ENCODE results near the gene COG5.

The COG5 gene

DNA sequence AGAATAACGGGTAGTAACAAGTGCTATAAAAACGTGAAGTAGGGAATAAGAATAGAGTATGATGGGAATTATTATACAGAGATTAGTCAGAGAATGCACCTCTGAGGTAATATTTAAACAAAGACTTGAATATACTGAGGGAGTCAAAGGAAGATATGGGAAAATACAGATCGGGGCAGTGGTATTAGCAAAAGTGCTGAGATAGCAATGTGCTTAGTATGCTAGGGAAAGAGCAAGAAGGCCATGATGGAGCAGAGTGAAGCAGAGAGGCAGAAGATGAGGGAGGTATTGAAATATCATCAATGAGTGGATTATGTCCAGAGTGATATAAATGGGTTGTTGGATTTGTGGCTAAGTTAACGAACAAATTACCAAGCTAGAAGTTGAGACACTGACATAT is 190.4 kb downstream of the COG5 start:
- TF ChIP-seq, protein P1, sequence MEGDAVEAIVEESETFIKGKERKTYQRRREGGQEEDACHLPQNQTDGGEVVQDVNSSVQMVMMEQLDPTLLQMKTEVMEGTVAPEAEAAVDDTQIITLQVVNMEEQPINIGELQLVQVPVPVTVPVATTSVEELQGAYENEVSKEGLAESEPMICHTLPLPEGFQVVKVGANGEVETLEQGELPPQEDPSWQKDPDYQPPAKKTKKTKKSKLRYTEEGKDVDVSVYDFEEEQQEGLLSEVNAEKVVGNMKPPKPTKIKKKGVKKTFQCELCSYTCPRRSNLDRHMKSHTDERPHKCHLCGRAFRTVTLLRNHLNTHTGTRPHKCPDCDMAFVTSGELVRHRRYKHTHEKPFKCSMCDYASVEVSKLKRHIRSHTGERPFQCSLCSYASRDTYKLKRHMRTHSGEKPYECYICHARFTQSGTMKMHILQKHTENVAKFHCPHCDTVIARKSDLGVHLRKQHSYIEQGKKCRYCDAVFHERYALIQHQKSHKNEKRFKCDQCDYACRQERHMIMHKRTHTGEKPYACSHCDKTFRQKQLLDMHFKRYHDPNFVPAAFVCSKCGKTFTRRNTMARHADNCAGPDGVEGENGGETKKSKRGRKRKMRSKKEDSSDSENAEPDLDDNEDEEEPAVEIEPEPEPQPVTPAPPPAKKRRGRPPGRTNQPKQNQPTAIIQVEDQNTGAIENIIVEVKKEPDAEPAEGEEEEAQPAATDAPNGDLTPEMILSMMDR (IDR thresholded peaks at IDR 0.05) = no peak

DNA sequence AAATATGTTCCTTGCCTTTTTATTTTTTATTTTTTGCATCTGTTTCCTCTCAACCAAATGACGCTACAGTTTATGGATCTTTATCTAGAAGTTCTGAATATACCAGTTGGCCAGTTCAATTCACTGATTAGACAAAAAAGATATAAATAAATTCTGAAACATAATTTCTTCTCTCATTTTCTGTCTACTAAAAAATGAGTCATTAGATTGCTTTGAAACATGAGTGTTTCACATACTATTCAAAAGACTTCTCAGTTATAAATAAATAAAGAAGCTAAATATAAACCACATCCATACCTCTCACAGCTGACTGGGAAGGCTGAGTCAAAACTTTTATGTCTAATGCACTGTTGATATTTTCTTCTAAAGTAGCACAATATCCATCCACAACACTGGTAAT is 191.4 kb downstream of the COG5 start:
- TF ChIP-seq, protein P1 (IDR thresholded peaks at IDR 0.05) = no peak

DNA sequence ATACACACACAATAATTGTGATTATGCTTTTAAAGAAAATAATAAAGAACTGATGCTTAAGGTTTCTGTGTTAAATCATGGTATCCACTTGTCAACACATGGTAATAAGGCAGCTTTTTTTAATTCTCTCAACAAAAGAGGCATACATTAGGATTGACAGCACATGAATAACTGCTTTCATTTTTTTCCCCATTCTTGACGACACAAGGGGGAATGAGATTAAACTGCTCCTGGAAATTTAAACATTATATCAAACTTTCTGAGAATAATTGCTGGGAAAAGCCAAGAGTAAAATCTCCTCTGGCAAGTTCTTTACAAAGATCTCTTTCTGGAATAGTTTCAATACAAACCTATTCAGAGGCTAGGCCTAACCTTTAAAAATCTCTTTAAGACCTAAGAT is 192.9 kb downstream of the COG5 start:
- TF ChIP-seq, protein P1 (IDR thresholded peaks at IDR 0.05) = no peak

DNA sequence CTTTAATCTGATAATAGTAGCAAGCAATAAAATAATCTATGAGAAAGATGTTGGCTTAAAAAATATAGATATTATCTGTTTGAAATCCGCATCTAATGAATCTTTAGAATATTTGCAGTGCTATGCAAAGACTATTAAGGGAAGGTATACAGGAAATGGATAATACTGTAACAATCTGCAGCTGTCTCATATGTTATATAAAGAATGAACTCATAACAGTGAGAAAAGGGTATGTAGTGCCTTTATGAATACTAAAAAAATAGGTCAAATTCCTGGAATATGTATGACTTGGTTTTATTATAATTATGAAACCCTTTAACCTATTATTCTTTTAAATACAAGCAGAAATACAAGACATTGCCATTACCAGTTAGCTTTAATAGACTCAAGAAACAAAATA is 198.9 kb downstream of the COG5 start:
- TF ChIP-seq, protein P1 (IDR thresholded peaks at IDR 0.05) = no peak

DNA sequence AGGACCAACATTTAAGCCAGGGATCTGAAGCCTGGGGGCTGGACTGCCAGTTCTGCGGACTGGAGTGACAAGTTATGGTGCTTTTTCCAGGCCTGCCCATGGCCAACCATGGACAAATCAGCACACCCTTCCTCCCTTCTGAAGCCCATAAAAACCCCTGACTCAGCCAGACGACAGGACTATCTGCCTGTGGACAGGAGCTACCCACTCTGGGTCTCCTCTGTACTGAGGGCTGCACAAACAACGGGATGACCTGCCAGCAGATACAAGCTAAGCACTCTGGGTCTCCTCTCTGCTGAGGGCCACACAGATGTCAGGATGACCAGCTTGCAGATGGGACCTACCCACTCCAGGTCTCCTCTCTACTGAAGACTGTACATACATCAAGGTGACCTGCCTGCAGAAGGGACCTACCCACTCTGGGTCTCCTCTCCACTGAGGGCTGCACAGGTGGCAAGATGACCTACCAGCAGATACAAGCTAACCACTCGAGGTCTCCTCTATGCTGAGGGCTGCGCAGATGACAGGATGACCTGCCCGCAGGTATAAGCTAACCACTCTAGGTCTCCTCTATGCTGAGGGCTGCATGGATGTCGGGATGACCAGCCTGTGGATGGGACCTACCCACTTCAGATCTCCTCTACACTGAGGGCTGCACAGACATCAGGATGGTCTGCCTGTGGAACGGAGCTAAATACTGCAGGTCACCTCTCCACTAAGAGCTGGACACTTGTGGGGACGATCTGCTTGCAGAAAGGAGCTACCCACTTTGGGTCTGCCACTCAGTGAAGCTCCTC is 204.0 kb downstream of the COG5 start:
- TF ChIP-seq, protein P1 (IDR thresholded peaks at IDR 0.05) = no peak

DNA sequence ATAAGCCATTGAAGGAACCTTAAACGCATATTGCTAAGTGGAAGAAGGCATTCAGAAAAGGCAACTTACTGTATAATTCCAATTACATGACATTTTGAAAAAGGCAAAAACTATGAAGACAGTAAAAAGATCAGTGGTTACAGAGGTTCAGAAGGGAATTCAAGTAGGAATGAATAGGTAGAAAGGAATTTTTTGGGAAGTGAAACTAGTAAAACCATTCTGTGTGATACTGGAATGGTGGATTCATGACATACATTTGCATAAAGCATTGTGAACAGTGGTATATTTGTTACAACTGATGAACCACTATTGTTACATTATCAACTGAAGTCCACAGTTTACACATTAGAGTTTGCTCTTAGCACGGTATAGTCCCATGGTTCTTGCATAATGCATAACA is 208.1 kb downstream of the COG5 start:
- TF ChIP-seq, protein P1 (IDR thresholded peaks at IDR 0.05) = no peak

DNA sequence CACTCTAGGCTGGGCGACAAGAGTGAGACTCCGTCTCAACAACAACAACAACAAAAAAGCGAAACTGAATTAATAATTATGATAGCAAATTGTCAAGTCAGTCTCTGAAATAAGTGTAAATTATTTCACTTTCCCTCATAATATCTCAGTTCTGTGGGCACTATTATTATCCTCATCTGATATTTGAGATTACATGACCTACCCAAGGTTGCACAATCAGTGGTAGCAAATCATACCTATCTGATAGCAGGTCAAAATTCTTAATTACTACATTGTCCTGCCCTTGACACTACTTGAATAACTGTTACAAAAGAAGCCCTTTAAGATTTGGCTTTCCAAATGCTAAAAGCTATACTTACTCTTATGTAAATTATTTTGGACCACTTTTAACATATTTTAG is 209.1 kb downstream of the COG5 start:
- TF ChIP-seq, protein P1 (IDR thresholded peaks at IDR 0.05) = no peak

DNA sequence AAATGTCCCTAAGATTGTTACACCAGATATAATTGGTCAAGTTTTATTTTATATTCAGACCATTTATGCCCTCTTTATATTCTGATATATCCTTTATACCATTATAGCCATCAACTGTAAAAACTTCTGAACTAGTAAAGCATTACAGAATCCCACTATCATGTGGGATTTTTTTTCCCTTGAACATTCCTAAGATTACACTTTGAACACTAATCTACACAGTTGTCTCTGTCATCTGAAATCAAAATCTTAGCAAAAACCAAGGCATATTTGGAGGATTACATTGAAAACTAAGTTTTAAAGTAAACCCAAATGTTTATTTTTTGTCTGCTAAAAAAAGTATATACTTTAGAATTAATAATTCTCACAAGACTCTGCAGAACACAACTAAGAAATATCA is 210.0 kb downstream of the COG5 start:
- TF ChIP-seq, protein P1 (IDR thresholded peaks at IDR 0.05) = no peak
